Measurements from ENCODE around the gene TBXAS1.

The TBXAS1 gene

DNA sequence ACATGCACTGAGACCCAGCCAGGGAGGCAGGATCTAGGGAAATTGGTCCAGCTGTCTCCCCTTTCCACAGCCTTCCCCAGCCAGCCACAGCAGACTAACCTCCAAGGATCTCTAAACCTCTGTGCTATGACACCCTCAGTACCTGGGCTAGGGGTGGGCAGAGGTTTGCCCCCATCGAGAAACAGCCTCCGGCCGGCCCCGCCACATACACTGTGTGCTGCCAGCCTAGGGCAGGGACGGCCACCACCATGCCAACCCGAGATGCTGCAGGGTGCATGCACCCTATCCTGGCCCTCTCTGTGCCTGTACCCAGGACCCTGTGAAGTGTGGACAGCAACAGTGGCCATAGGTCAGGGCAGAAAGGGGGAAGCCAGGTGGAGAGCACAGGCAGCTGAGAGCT is 175.6 kb downstream of the TBXAS1 start:
- DNase-seq (ENCODE audit: extremely low spot score) = no peak
- TF ChIP-seq CTCF (IDR thresholded peaks at IDR 0.05; ENCODE audit: control extremely low read depth, extremely low read depth, low read depth, missing control alignments) = no peak
- ChIA-PET CTCF (interaction anchor here (0.6 to 9.8 kb wide), 13 partner anchors 14 to 1118 kb away, joined by 3 to 125 read pairs (median 14); no protein-coding TSS in a partner anchor), POLR2A (no interaction called here)

- ChIA-PET POLR2A (no interaction called here), CTCF (interaction anchor here (0.7 to 9.8 kb wide), 12 partner anchors 13 to 1119 kb away, joined by 3 to 125 read pairs (median 4); no protein-coding TSS in a partner anchor)
- no peak for DNase-seq (ENCODE audit: extremely low spot score)
- no peak for TF ChIP-seq CTCF (IDR thresholded peaks at IDR 0.05; ENCODE audit: control extremely low read depth, extremely low read depth, low read depth, missing control alignments)
Observed at GRCh38 chr7:140005341-140005740, 176.3 kb downstream of the TBXAS1 start.

- ChIA-PET CTCF (interaction anchor here (0.6 to 9.8 kb wide), 15 partner anchors 13 to 572 kb away, joined by 3 to 125 read pairs (median 4); no protein-coding TSS in a partner anchor), POLR2A (no interaction called here)
- TF ChIP-seq CTCF (IDR thresholded peaks at IDR 0.05; ENCODE audit: control extremely low read depth, extremely low read depth, low read depth, missing control alignments) = no peak
- DNase-seq (ENCODE audit: extremely low spot score) = no peak
Observed at GRCh38 chr7:140005754-140006503, 176.9 kb downstream of the TBXAS1 start.

DNA sequence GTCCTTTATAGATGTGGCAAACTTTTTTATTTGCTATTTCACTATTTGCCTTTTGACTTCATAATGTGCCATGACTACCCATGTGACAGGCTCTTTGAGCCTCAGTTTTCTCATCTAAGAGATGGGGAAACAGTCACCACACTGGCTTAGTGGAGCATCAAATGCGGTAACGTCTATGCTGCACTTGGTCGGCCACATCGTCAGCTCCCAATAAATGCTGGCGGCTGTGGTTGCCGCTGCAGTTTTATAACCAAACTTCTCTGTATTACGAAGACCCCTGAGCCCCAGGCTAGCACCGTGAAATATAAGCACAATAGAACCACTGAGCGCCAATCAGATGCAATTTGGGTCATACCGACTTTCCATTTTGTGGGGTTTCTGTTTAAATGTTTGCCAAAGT is 177.5 kb downstream of the TBXAS1 start:
- no peak for DNase-seq (ENCODE audit: extremely low spot score)
- CTCF ChIA-PET = interaction anchor here (0.6 to 9.8 kb wide), 12 partner anchors 12 to 572 kb away, joined by 3 to 125 read pairs (median 4); no protein-coding TSS in a partner anchor
- POLR2A ChIA-PET = no interaction called here
- no peak for TF ChIP-seq CTCF (IDR thresholded peaks at IDR 0.05; ENCODE audit: control extremely low read depth, extremely low read depth, low read depth, missing control alignments)

GRCh38 chr7:140007051-140007690 is 178.1 kb downstream of the TBXAS1 start:
- POLR2A ChIA-PET = no interaction called here
- CTCF ChIA-PET = interaction anchor here (0.6 to 9.8 kb wide), 8 partner anchors 11 to 573 kb away, joined by 3 to 125 read pairs (median 10); no protein-coding TSS in a partner anchor
- no peak for DNase-seq (ENCODE audit: extremely low spot score)
- TF ChIP-seq CTCF (IDR thresholded peaks at IDR 0.05; ENCODE audit: control extremely low read depth, extremely low read depth, low read depth, missing control alignments) = no peak

DNA sequence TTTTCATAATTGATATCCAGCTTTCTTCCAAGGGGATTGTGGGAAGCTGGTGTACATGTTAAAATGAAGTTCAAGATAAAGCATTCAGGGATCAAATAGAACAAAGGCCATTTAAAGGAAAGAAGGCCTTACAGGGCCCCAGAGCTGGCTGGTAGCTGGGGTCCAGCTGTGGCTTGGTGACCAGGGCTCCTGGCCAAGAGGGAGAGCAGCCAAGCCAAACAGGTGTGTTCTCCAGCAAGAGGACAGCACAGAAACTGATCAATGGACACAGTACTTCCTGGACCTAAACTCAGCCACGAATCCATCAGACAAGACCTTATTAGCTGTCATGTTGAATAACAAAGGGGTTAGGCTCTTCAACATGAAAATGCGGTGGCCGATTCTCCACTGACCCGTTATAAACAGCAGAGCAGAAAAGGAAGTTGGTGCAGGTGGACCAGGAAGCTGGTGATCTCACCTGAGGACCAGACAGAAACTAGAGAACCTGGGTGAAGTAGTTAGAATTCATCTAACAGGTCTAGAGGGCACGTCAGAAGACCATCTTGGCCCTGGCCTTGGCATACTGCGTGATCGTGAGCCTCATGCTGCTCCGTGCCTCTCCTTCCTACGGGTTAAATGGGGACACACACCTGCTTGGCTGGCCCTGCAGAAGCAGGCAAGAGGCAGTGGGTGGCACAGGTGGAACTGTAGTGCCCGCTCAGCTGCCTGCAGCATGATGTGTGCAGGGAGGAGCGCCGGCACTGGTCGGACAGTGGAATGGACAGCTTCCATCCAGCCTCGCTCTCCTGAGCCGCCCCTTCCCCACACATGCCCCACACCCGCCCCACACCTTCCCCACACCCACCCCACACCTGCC is 179.9 kb downstream of the TBXAS1 start:
- no peak for TF ChIP-seq CTCF (IDR thresholded peaks at IDR 0.05; ENCODE audit: control extremely low read depth, extremely low read depth, low read depth, missing control alignments)
- ChIA-PET POLR2A (no interaction called here), CTCF (interaction anchor here (1.0 to 4.0 kb wide), 2 partner anchors 10 to 509 kb away, joined by 3 to 20 read pairs; no protein-coding TSS in a partner anchor)
- no peak for DNase-seq (ENCODE audit: extremely low spot score)
